Nephron (organoid): ENCODE results near the gene PCDHB3.
A peak's percentile ranks its signal among the peaks of the same experiment; 100 is the strongest.

Experiments used
- H3K27ac Mint-ChIP-seq, 3 experiments: 2 replicates each; pipeline ENCODE4 v1.8.0; 2020; ENCODE audit warnings: mixed read lengths in 3 of 3, mild to moderate bottlenecking in 2 of 3, moderate library complexity in 1 of 3
- H3K27me3 Mint-ChIP-seq: 2 replicates; pipeline ENCODE4 v1.8.0; 2021; ENCODE audit warnings: low read depth, mild to moderate bottlenecking, moderate library complexity, mixed read lengths
- H3K36me3 Mint-ChIP-seq: 2 replicates; pipeline ENCODE4 v1.8.0; 2020; ENCODE audit warnings: low read depth, mixed read lengths
- H3K4me1 Mint-ChIP-seq: 2 replicates; pipeline ENCODE4 v1.8.0; 2020; ENCODE audit warnings: mixed read lengths
- H3K4me3 Mint-ChIP-seq, 3 experiments: 2 replicates each; pipeline ENCODE4 v1.8.0; 2020; ENCODE audit warnings: mild to moderate bottlenecking in 3 of 3, mixed read lengths in 3 of 3, moderate library complexity in 2 of 3
- H3K9me3 Mint-ChIP-seq: 2 replicates; pipeline ENCODE4 v1.8.0; 2020; ENCODE audit warnings: mixed read lengths
- CTCF ChIP-seq, 3 experiments: fragments of 200-600 bp; sonication (generic); IDR thresholded peaks; one replicate each; pipeline ENCODE4 v1.5.0; 2021; ENCODE audit warnings: antibody characterized with exemption in 3 of 3; ENCODE audit not compliant: unreplicated experiment in 3 of 3

Gene PCDHB3

GRCh38 chr5:141100243-141100805, at the start of gene PCDHB3:
Gene PCDHB3 (plus strand): TSS chr5:141100473. CDS start chr5:141100650, 177 bp downstream.
- Mint-ChIP-seq H3K27me3 (peaks cover 2% of the 10 kb centered on the region), H3K27ac (no peak within 1 kb of the TSS), H3K4me1 (no peaks in the 10 kb centered on the region), H3K9me3 (peaks cover 70% of the 10 kb centered on the region), H3K4me3 (peak within 1 kb of the TSS in 2 of 3 experiments; percentile 42 to 50), H3K36me3 (peaks cover 90% of the 10 kb centered on the region)
- no peak for TF ChIP-seq CTCF (IDR thresholded peaks at IDR 0.05; ENCODE audit: unreplicated experiment in 3 of 3)

- Mint-ChIP-seq H3K27me3 (peaks cover 24% of the 10 kb centered on the region), H3K27ac (peak within 1 kb of the TSS; percentile 59 to 73 (median 61)), H3K36me3 (no peaks in the 10 kb centered on the region), H3K4me1 (peaks cover 18% of the 10 kb centered on the region), H3K9me3 (peaks cover 6% of the 10 kb centered on the region), H3K4me3 (peak within 1 kb of the TSS; percentile 83 to 92 (median 89))
- TF ChIP-seq CTCF (IDR thresholded peaks at IDR 0.05; ENCODE audit: unreplicated experiment in 3 of 3): no peak
These were observed 49.4 kb upstream of the PCDHB3 start, which contains the start of gene PCDHB1 for GRCh38 chr5:141050622-141051520. Gene PCDHB1 (plus strand): TSS chr5:141051374. CDS start chr5:141051471, 97 bp downstream.

- H3K4me3 Mint-ChIP-seq: peak overlapping the region; percentile 83 to 92 (median 89)
- H3K27me3 Mint-ChIP-seq: peaks cover 20% of the 10 kb centered on the region
- H3K36me3 Mint-ChIP-seq: no peaks in the 10 kb centered on the region
- peak overlapping the region; percentile 59 to 73 (median 61) for H3K27ac Mint-ChIP-seq
- peaks cover 18% of the 10 kb centered on the region for H3K4me1 Mint-ChIP-seq
- H3K9me3 Mint-ChIP-seq: peaks cover 6% of the 10 kb centered on the region
- TF ChIP-seq CTCF (IDR thresholded peaks at IDR 0.05; ENCODE audit: unreplicated experiment in 3 of 3): no peak
These were observed 48.8 kb upstream of the PCDHB3 start for GRCh38 chr5:141051521-141051866.

GRCh38 chr5:141077826-141078225, 22.4 kb upstream of the PCDHB3 start:
- no peak overlapping the region for H3K4me3 Mint-ChIP-seq
- H3K9me3 Mint-ChIP-seq: peaks cover 6% of the 10 kb centered on the region
- no peaks in the 10 kb centered on the region for H3K27me3 Mint-ChIP-seq
- no peaks in the 10 kb centered on the region for H3K36me3 Mint-ChIP-seq
- no peak overlapping the region for H3K27ac Mint-ChIP-seq
- no peaks in the 10 kb centered on the region for H3K4me1 Mint-ChIP-seq
- TF ChIP-seq CTCF (IDR thresholded peaks at IDR 0.05; ENCODE audit: unreplicated experiment in 3 of 3): no peak

GRCh38 chr5:141082228-141082627, 18.0 kb upstream of the PCDHB3 start:
- Mint-ChIP-seq H3K4me1 (no peaks in the 10 kb centered on the region), H3K9me3 (peaks cover 8% of the 10 kb centered on the region), H3K36me3 (peaks cover 4% of the 10 kb centered on the region), H3K27me3 (no peaks in the 10 kb centered on the region), H3K27ac (no peak overlapping the region), H3K4me3 (no peak overlapping the region)
- TF ChIP-seq CTCF (IDR thresholded peaks at IDR 0.05; ENCODE audit: unreplicated experiment in 3 of 3): no peak
